Ishikawa (cell line): Measurements from ENCODE around the gene ZNF22.

Experiments
- CREB1 ChIP-seq: IDR thresholded peaks from 2 replicates; pipeline ENCODE4 v1.6.1; 2012; ENCODE audit warnings: low read depth
- EGR1 ChIP-seq: IDR thresholded peaks from 2 replicates; pipeline ENCODE4 v1.6.1; 2012
- EP300 ChIP-seq: IDR thresholded peaks from 2 replicates; pipeline ENCODE4 v1.6.1; 2012; ENCODE audit warnings: borderline replicate concordance
- FOXM1 ChIP-seq: IDR thresholded peaks from 2 replicates; pipeline ENCODE4 v1.6.1; 2012; ENCODE audit warnings: low read depth, borderline replicate concordance
- REST ChIP-seq: IDR thresholded peaks from 2 replicates; pipeline ENCODE4 v1.6.1; 2012; ENCODE audit warnings: low read depth, mild to moderate bottlenecking
- USF1 ChIP-seq: IDR thresholded peaks from 2 replicates; pipeline ENCODE4 v1.6.1; 2012
- YY1 ChIP-seq: IDR thresholded peaks from 2 replicates; pipeline ENCODE4 v1.6.1; 2012; ENCODE audit warnings: low read depth

GRCh38 chr10:45003432-45004000 is 2.8 kb downstream of the ZNF22 start:
- TF ChIP-seq EGR1 (no peak), YY1 (no peak), REST (no peak), EP300 (no peak), CREB1 (no peak), USF1 (no peak), FOXM1 (no peak)
